Astrocyte of the hippocampus (primary cell): Measurements from ENCODE around the gene SLC41A3.

Experiments used
- DNase-seq: peaks from one replicate; pipeline ENCODE4 v3.0.0; 2011; ENCODE audit warnings: low read depth, low spot score

The SLC41A3 gene

DNA sequence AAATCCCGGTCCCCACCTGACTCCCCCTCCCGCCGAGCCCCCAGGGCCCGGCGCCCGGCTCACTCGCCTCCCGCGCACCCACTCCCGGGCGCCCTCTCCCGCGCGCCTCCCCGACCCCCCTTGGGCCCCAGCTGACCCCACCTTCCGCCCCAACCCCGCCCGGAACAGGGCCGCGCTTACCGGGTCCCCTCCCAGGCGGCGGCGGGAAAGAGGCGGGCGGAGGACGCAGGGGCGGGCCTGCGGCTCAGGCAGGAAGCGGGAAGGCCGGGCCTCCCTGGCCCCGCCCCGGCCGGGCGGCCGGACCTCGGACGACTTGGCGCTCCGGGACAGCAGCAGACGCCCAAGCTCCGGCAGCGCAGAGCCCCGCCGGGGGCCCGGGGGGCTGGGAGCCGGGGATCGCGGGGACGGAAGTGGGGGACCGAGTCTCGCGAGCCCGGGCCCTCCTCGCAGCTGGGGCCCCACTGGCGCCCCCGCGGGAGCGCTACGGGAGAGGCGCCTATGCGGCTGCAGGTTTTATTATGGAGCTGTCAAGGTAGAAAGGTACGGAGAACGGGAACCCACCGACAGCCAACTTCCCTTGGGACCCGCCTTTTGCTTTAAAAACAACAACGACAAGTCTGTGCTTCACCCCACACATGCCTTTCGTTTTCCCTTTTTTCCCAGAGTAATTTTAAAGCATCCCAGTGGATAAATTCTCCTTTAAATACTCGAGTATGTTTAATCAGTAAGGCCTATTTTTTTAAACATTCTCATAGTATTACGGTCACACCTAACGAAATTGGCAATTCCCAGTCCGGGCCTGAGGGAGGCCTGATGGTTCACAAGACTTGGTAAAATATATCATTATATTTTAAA is at the start of gene SLC41A3:
TSS of gene SLC41A3 (minus strand) at position 212 of the 855 bp plus-strand sequence. CDS start 15,905 bp downstream, outside the sequence.
- peak; percentile 91 for DNase-seq

DNA sequence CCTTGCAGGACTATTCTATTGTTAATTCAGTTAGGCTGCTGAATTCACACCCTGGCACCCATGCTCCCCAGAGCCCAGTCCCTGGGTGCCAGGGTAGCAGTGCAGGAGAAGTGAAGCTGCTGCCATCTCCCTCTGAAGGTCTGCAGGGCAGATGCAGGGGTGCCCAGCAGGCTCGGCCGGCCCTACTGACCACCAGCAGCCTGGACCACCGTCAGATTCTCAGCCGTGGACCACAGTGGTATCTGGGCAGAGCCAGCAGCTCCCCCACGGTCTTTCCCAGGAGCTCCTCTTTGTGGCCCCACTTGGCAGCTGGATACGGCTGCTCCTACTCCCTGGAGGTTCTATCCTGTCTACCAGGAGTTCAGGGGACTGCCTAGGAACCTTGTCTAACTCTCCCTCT is 49.7 kb upstream of the SLC41A3 start:
- no peak for DNase-seq

GRCh38 chr3:126132751-126133511 is 49.0 kb upstream of the SLC41A3 start:
- peak; percentile 28 for DNase-seq

DNA sequence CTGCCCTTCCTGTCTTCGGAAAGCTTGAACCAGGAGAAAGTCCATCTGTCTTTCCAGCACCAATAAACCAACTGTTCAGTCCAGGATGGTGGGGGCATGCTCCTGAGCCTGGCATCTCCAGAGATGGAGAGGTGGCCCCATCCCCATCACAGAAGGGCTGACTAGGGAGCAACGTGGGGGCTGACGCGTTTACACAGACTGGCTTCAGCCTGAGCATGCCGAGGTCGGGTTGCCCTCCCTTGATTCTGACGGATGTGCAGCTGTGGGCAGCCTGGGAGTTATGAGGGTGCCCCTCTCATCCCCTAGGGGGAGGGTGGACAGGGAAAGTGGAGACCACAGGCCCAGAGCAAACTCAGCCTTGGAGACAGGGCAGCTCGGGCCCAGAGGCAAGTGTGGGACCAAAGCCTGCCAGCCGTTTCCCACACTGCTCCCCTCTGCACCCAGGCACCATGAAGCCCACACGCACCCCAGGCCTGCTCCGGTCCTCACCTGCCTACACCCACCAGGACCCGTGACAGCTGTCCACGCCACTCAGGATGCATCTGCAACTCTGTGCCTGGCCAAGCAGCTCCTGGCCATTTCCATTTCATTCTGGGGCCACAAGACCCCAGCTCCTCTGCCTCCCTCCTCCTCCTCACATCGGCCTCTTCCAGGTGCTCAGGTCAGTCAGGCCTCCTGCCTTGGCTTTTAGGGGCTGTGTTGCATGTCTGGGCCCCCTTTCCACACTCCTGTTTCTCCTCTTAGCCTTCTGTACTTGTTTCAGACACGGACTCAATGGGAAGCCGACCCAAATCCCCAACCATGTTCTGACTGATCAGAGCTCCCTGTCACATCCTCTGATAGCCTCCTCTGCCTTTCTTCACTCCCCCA is 48.2 kb upstream of the SLC41A3 start:
- DNase-seq = no peak

GRCh38 chr3:126130981-126131745 is 47.2 kb upstream of the SLC41A3 start:
- no peak for DNase-seq

- DNase-seq = no peak
Measured at GRCh38 chr3:126130081-126130855, 46.3 kb upstream of the SLC41A3 start.

DNA sequence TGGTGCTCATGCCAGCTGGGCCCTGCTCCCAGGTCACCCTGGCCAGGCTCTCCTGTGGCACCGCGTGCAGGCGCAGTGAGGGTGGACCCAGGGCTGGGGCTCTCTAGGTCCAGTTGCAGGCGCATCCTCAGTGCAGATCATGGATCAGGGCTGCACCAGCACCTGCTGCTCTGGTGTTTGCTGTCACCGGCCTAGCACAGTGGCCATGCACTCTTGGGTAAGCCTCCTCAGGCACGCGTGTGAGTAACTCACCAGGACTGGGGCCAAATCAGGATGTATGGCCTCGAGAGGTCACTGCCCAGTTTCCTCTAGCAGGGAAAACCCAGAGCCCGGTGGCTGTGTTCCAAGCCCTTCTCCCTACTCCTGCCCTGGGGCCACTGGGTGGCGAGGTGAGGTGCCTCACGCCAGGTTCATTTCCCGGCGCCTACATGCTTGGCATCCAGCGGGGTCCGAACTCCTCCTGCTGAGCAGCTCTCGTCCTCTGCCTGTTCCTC is 45.5 kb upstream of the SLC41A3 start:
- DNase-seq = no peak

- DNase-seq = no peak
Measured at GRCh38 chr3:126128504-126129397, 44.8 kb upstream of the SLC41A3 start.

DNA sequence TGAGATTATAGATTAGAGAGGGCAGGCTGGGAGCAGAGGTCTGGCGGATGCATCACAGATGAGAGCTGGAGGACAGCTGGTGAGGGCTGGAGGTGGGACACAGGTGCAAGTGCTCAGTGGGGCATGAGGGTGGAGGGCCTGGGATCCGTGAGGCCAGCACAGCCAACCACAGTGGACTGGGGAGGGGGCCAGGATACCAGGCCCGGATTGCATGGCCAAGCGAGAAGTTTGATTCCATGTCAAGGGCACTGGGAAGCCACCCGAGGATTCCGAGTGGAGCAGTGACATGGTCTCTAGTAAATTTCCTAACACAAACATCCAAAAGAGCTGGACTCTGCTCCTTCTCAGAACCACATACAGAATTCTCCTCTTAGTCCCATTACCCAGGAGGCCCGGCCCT is 44.0 kb upstream of the SLC41A3 start:
- DNase-seq = no peak

- DNase-seq = no peak
Measured at GRCh38 chr3:126127452-126127851, 43.5 kb upstream of the SLC41A3 start.

GRCh38 chr3:126126811-126127431 is 43.0 kb upstream of the SLC41A3 start:
- no peak for DNase-seq

GRCh38 chr3:126126286-126126685 is 42.4 kb upstream of the SLC41A3 start:
- DNase-seq = no peak

DNA sequence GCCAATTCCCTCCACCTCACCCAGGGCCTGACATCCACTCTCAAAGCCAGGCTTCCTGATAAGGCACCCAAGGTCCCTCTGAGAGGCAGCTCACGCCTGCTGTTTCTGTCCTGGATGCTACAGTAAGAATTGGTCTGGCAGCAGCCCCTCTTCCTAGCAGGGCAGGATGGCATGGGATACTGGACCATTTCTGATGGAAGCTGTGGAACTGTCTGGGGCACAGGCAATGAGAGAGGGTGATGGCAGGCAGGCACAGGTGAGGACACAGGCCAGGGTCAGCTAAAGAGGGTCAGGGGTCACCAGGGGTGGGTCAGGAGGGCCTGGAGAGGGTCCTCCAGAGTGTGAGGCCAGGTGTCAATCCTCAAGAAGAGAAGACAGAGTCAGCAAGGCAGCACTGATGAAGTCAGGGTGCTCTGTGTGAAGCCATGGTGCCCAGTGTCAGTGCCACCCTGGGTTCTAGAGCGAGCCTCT is 41.9 kb upstream of the SLC41A3 start:
- no peak for DNase-seq

DNA sequence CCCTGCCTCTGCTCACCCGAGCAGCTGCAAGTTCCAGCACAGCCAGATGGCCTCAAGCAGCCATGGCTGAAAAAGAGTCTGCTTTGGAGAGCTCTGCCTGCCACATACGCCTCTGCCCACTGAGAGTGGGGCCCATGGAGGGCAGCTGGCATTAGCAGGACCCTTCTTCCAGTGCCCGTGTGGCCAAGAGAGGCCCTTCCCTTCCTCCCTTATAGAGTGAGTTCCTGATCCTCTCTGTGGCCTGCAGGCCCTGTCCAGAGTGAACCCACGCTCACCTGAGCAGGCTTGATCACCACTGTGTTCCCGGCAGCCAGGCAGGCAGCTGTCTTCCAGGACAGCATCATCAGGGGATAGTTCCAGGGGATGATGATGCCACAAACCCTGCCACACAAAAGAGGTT is 41.4 kb upstream of the SLC41A3 start:
- no peak for DNase-seq

DNA sequence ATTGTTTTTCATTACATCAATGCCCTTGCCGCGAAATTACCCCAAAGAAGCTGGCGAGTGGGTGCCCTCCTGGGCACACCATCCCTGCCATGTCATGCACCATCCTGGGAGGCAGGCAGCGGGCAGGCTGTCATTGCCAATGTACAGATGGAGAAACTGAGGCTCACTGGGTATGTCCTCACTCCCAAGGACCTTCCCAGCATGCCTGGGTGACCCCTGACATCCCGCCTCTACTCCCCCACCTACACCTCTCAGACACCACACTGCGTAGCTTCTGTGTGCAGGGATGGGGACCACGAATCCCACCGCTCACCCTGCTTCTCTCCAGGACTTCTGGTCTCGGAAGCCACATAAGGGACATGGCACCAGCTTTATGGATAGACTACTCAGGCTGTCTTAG is 41.0 kb upstream of the SLC41A3 start:
- no peak for DNase-seq

DNA sequence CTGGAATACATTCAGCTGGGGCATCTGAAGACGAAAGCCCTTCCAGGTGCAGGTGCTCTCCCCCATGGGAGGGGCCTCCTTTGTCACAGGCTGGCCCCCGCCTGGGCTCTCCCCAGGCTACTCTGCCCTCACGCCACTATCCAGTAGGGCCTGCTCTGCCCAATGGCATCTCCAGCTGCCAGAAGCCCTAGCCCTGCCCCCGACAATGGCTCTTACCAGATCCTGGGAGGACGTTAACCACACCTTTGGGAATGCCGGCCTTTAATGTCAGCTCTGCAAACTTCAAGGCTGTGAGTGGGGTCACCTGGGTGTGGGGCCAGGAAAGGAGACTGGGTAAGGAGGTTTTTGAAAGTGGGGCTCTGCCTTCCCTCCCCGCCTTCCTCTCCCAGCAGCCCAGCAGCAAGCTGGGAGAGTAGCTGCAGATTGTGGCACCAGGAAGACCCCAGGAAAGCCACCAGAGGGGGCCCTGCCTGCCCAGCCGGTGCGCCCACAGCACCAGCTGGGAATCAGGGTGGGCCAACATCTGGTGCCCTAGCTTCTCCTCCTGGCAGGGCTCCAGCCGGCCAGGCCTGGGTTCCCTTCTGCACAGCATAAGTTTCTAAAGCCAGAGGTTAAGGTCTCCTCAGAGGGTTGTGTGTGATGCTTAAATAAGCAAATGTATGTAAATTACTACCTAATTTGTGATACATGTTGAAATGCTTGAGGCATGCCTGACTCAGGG is 40.4 kb upstream of the SLC41A3 start:
- no peak for DNase-seq

DNA sequence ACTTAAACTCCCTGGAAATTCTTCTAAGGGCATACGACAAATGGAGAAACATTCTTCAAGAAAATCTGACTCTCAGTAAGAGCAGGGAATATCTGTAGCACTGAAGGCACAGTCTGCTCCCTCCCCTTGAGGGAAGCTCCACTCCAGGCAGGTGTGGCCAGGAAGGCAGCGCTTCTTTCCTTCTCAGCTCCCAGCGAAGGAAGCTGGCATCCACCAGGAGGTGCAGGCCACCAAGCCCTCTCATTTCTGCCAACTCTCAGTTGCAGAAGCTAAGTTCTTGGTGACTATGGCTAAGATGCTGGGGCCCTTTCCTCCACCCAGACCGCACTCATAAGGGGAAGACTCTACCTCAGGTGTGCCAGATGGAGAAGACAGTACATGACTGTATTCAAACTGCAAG is 37.7 kb upstream of the SLC41A3 start:
- DNase-seq = no peak

GRCh38 chr3:126121074-126121473 is 37.1 kb upstream of the SLC41A3 start:
- no peak for DNase-seq
